DOHH2 (cell line): Measurements from ENCODE around the gene PDE11A.

Source experiments
- H3F3A ChIP-seq: fragments of 200-600 bp; sonication (generic), shearing (Covaris generic); 2 replicates; pipeline ENCODE4 v1.6.0; 2016; ENCODE audit warnings: antibody characterized with exemption, mild to moderate bottlenecking; ENCODE audit not compliant: control insufficient read depth, insufficient read depth
- H3K27ac ChIP-seq: fragments of 200-600 bp; sonication (generic); 2 replicates; pipeline ENCODE4 v1.5.1; 2014; ENCODE audit warnings: low read depth, mild to moderate bottlenecking, low read length, moderate library complexity
- H3K27me3 ChIP-seq: fragments of 200-600 bp; sonication (generic); 2 replicates; pipeline ENCODE4 v1.6.1; 2014; ENCODE audit warnings: mild to moderate bottlenecking, low read length, mixed read lengths; ENCODE audit not compliant: control insufficient read depth
- H3K36me3 ChIP-seq: fragments of 200-600 bp; sonication (generic); 2 replicates; pipeline ENCODE4 v1.6.1; 2014; ENCODE audit warnings: mild to moderate bottlenecking, low read length, moderate library complexity, mixed read lengths; ENCODE audit not compliant: control insufficient read depth
- H3K4me1 ChIP-seq: fragments of 200-600 bp; sonication (generic); 2 replicates; pipeline ENCODE4 v1.6.1; 2014; ENCODE audit warnings: mild to moderate bottlenecking, low read length, mixed read lengths; ENCODE audit not compliant: control insufficient read depth
- H3K4me2 ChIP-seq: fragments of 200-600 bp; sonication (generic); 2 replicates; pipeline ENCODE4 v1.6.0; 2014; ENCODE audit warnings: mild to moderate bottlenecking, low read length, moderate library complexity
- H3K4me3 ChIP-seq: fragments of 200-600 bp; sonication (generic); 2 replicates; pipeline ENCODE4 v1.5.1; 2014; ENCODE audit warnings: mild to moderate bottlenecking, low read length, mixed read lengths
- H3K79me2 ChIP-seq: fragments of 200-600 bp; sonication (generic); 2 replicates; pipeline ENCODE4 v1.6.1; 2014; ENCODE audit warnings: mild to moderate bottlenecking, low read length, mixed read lengths; ENCODE audit not compliant: control insufficient read depth
- H3K9me2 ChIP-seq: fragments of 200-600 bp; sonication (generic); replicated peaks from 2 replicates; pipeline ENCODE4 v1.6.1; 2014; ENCODE audit warnings: mild to moderate bottlenecking, low read length, mixed read lengths; ENCODE audit not compliant: control insufficient read depth
- H3K9me3 ChIP-seq: fragments of 200-600 bp; sonication (generic); 2 replicates; pipeline ENCODE4 v1.6.1; 2014; ENCODE audit warnings: antibody characterized with exemption, low read length, mixed read lengths; ENCODE audit not compliant: control insufficient read depth, insufficient read depth
- H4K20me1 ChIP-seq: fragments of 200-600 bp; sonication (generic); 2 replicates; pipeline ENCODE4 v1.6.0; 2014; ENCODE audit warnings: low read depth, mild to moderate bottlenecking, antibody characterized with exemption, low read length, moderate library complexity; ENCODE audit not compliant: control insufficient read depth, insufficient read depth
- EZH2phosphoT487 ChIP-seq: fragments of 200-600 bp; sonication (generic); IDR thresholded peaks from 2 replicates; pipeline ENCODE4 v1.6.1; 2017; ENCODE audit warnings: borderline replicate concordance, mild to moderate bottlenecking, antibody characterized with exemption, low read length, moderate library complexity, mixed read lengths
- TF ChIP-seq, protein P1 (sequence below): fragments of 200-600 bp; sonication (generic); IDR thresholded peaks from one replicate; pipeline ENCODE4 v1.5.1; 2014; ENCODE audit warnings: antibody characterized with exemption, mild to moderate bottlenecking, low read depth, low read length; ENCODE audit not compliant: poor library complexity, severe bottlenecking

The PDE11A gene

DNA sequence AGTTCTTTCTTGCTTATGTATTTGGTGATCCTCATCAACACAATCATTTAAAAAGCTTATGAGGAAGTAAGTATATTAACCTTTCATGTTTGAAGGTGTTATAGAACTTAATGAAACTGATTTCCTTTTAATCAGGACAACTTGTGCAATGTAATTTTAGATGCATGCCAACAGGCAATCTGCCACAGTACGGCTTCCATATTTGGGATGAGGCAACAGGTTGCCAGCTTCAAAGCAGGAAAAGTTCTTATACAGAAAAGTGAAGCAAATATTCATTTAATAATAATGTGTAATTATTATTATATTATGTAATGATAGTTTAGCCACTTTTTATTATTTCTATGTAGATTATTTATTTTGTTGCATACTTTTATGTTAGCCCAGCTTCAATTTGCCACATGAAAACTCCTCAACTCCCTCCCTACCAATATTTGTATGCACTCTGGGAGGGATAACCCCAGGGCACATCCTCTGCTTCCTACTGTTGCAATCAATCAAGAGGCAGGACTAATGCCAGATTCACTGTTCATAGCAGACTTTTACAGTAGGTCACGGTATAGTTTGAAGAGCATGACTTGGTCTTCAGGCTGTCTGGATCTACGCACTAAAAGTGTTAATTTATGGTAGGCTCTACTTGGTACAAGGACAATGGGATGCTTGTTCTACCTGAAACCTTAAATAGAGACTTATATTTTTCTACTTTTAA, 402.8 kb downstream of the PDE11A start:
- TF ChIP-seq, protein P1, sequence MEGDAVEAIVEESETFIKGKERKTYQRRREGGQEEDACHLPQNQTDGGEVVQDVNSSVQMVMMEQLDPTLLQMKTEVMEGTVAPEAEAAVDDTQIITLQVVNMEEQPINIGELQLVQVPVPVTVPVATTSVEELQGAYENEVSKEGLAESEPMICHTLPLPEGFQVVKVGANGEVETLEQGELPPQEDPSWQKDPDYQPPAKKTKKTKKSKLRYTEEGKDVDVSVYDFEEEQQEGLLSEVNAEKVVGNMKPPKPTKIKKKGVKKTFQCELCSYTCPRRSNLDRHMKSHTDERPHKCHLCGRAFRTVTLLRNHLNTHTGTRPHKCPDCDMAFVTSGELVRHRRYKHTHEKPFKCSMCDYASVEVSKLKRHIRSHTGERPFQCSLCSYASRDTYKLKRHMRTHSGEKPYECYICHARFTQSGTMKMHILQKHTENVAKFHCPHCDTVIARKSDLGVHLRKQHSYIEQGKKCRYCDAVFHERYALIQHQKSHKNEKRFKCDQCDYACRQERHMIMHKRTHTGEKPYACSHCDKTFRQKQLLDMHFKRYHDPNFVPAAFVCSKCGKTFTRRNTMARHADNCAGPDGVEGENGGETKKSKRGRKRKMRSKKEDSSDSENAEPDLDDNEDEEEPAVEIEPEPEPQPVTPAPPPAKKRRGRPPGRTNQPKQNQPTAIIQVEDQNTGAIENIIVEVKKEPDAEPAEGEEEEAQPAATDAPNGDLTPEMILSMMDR, result no peak
- no peak for TF ChIP-seq EZH2phosphoT487
- H4K20me1 ChIP-seq, result no peaks in the 10 kb centered on the region
- H3F3A ChIP-seq, result no peaks in the 10 kb centered on the region
- no peak overlapping the region for H3K27ac ChIP-seq
- no peaks in the 10 kb centered on the region for H3K27me3 ChIP-seq
- H3K4me1 ChIP-seq, result no peaks in the 10 kb centered on the region
- H3K4me2 ChIP-seq, result no peak overlapping the region
- no peaks in the 10 kb centered on the region for H3K36me3 ChIP-seq
- H3K9me2 ChIP-seq, result no peaks in the 10 kb centered on the region
- H3K4me3 ChIP-seq, result no peak overlapping the region
- H3K79me2 ChIP-seq, result no peaks in the 10 kb centered on the region
- no peaks in the 10 kb centered on the region for H3K9me3 ChIP-seq

DNA sequence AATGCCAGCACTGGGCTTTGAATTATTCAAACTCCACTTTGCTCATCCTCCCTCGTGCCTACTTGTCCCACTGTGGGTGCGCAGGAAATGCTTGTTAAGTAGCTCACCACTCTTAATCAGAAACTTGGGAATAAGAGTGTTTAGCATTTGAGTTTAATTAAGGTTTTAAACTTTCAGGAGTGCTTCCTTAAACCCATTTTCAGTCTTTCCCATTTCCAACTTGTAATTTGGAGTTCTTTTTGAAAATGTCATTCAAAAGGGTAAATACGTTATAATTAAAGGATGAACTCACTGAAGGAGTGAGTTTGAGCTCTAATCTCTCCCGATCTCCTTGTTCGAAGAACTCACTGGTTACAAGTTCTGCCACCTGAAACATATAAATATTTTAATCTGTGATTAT, 403.4 kb downstream of the PDE11A start:
- Histone ChIP-seq H3K4me3 (no peak overlapping the region), H4K20me1 (no peaks in the 10 kb centered on the region), H3K36me3 (no peaks in the 10 kb centered on the region), H3K9me3 (no peaks in the 10 kb centered on the region), H3K9me2 (no peaks in the 10 kb centered on the region), H3K79me2 (no peaks in the 10 kb centered on the region), H3K4me1 (no peaks in the 10 kb centered on the region), H3K27ac (no peak overlapping the region), H3K27me3 (no peaks in the 10 kb centered on the region), H3K4me2 (no peak overlapping the region), H3F3A (no peaks in the 10 kb centered on the region)
- TF ChIP-seq, protein P1, result no peak
- TF ChIP-seq EZH2phosphoT487, result no peak

DNA sequence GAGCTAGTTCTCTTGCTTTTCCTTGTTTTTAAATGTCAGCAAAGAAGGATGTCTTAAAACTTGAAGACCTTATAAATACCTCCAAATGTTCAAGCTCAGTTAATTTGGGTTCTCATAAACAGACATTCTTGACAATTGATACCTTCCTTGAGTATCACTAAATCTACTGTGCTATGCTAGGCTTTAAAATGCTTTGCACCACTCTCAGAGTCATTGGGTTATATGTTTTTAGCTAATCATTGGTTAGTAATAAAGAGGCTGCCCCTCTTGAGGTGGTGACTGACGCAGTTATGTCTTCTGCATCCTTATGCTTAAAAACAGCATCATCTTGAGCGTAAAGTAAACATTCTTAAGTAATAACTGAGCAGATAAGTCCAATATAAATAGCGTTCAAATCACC, 404.0 kb downstream of the PDE11A start:
- Histone ChIP-seq H3K27me3 (no peaks in the 10 kb centered on the region), H3K9me3 (no peaks in the 10 kb centered on the region), H3K9me2 (no peaks in the 10 kb centered on the region), H3K36me3 (no peaks in the 10 kb centered on the region), H3K4me1 (no peaks in the 10 kb centered on the region), H3F3A (no peaks in the 10 kb centered on the region), H3K27ac (no peak overlapping the region), H4K20me1 (no peaks in the 10 kb centered on the region), H3K79me2 (no peaks in the 10 kb centered on the region), H3K4me2 (no peak overlapping the region), H3K4me3 (no peak overlapping the region)
- TF ChIP-seq, protein P1, result no peak
- no peak for TF ChIP-seq EZH2phosphoT487
